ENCODE measurements around the gene DCAF7. TPM values are rescaled to one million over a fixed set of nuclear protein-coding genes. Genes with fewer than 3 reads are reported as not detected.

DCAF7 gene
- total RNA-seq, 2 experiments from 2014 or later: 104 to 105 TPM

- Mint-ChIP-seq H3K9me3 (no peaks in the 10 kb centered on the region), H3K27me3 (peaks cover 30% of the 10 kb centered on the region), H3K4me1 (ENCODE audit: low read depth) (peaks cover 3% of the 10 kb centered on the region), H3K27ac (no peak overlapping the region), H3K4me3 (no peak overlapping the region), H3K36me3 (ENCODE audit: low read depth) (no peaks in the 10 kb centered on the region)
- intact Hi-C loops (cut with micrococcal nuclease): no loop called here
- ChIA-PET CTCF (interaction anchor here (1.7 kb wide), 1 partner anchor 74 kb away, joined by 4 read pairs; no protein-coding TSS in a partner anchor), POLR2A (no interaction called here)
- ATAC-seq (no peak), DNase-seq (no peak)
- no peak for TF ChIP-seq CTCF (IDR thresholded peaks at IDR 0.05)
Measured at GRCh38 chr17:63538693-63539595, 11.3 kb upstream of the DCAF7 start.

GRCh38 chr17:63540590-63540989 lies 9.7 kb upstream of the DCAF7 start:
- no peaks in the 10 kb centered on the region for H3K36me3 Mint-ChIP-seq (ENCODE audit: low read depth)
- ChIA-PET POLR2A (interaction anchor here (1.0 kb wide), 1 partner anchor 9 kb away, joined by 4 read pairs; no protein-coding TSS in a partner anchor), CTCF (no interaction called here)
- peaks cover 3% of the 10 kb centered on the region for H3K4me1 Mint-ChIP-seq (ENCODE audit: low read depth)
- no peak overlapping the region for H3K4me3 Mint-ChIP-seq
- no peak for DNase-seq
- intact Hi-C loops (cut with micrococcal nuclease): no loop called here
- no peaks in the 10 kb centered on the region for H3K9me3 Mint-ChIP-seq
- H3K27ac Mint-ChIP-seq: no peak overlapping the region
- TF ChIP-seq CTCF (IDR thresholded peaks at IDR 0.05): no peak
- peaks cover 30% of the 10 kb centered on the region for H3K27me3 Mint-ChIP-seq
- no peak for ATAC-seq

- CTCF ChIA-PET: no interaction called here
- H3K9me3 Mint-ChIP-seq: no peaks in the 10 kb centered on the region
Measured at GRCh38 chr17:63542218-63542545, 8.1 kb upstream of the DCAF7 start.

GRCh38 chr17:63542942-63543821 lies 7.1 kb upstream of the DCAF7 start:
- intact Hi-C loops (cut with micrococcal nuclease): no loop called here
- POLR2A ChIA-PET: interaction anchor here (0.8 to 1.2 kb wide), 3 partner anchors 11 to 21 kb away, joined by 3 read pairs; no protein-coding TSS in a partner anchor
- Mint-ChIP-seq H3K27ac (no peak overlapping the region), H3K9me3 (no peaks in the 10 kb centered on the region), H3K27me3 (peaks cover 20% of the 10 kb centered on the region), H3K36me3 (ENCODE audit: low read depth) (no peaks in the 10 kb centered on the region), H3K4me1 (ENCODE audit: low read depth) (peaks cover 3% of the 10 kb centered on the region), H3K4me3 (no peak overlapping the region)
- no peak for TF ChIP-seq CTCF (IDR thresholded peaks at IDR 0.05)
- no peak for DNase-seq
- CTCF ChIA-PET: interaction anchor here (1.7 kb wide), 1 partner anchor 117 kb away, joined by 4 read pairs; no protein-coding TSS in a partner anchor
- no peak for ATAC-seq

More at GRCh38 chr17:63542218-63542545, 8.1 kb upstream of the DCAF7 start:
- Mint-ChIP-seq H3K27ac (no peak overlapping the region), H3K4me3 (no peak overlapping the region), H3K4me1 (ENCODE audit: low read depth) (peaks cover 3% of the 10 kb centered on the region), H3K27me3 (peaks cover 28% of the 10 kb centered on the region), H3K36me3 (ENCODE audit: low read depth) (no peaks in the 10 kb centered on the region)
- no peak for ATAC-seq
- POLR2A ChIA-PET: interaction anchor here (0.7 to 1.1 kb wide), 3 partner anchors 8 to 218 kb away, joined by 3 read pairs; partner anchors contain the start of gene DCAF7
- intact Hi-C loops (cut with micrococcal nuclease): no loop called here
- no peak for DNase-seq
- no peak for TF ChIP-seq CTCF (IDR thresholded peaks at IDR 0.05)

All from activated CD8-positive, alpha-beta T cell treated with anti-CD3 and anti-CD28 coated beads for 36 hours (primary cell).